A673 (cell line): ENCODE data around the gene PPAT. TPM values are rescaled to one million over a fixed set of nuclear protein-coding genes. Genes with fewer than 3 reads are reported as not detected.
"Not testable (repeated sequence)": the region's sequence is repeated elsewhere in the genome, so short reads cannot be mapped to it uniquely, and the experiment has no call there.

ENCODE experiments used
- BruUV-seq: library from RNA; stranded (reverse); fragments of 400-500 nt; replicated peaks from 2 replicates; lab custom pipeline; 2021; lab: Mats Ljungman, UMichigan
- CTCF ChIA-PET: fragments of 300-600 bp; sonication (Branson Sonifier 250); formaldehyde crosslinking; loops from one replicate; lab custom pipeline; 2022; ENCODE audit warnings: antibody characterized with exemption; lab: Charles Lee
- POLR2A ChIA-PET: fragments of 300-600 bp; sonication (Branson Sonifier 250); formaldehyde crosslinking; loops from one replicate; lab custom pipeline; 2022; ENCODE audit warnings: antibody characterized with exemption; ENCODE audit not compliant: low non-redundant PET; lab: Charles Lee
- DNase-seq: peaks from one replicate; pipeline ENCODE4 v3.0.0-alpha.2; 2015; ENCODE audit warnings: low spot score
- H3K27ac ChIP-seq: fragments of 200-600 bp; sonication (generic); 2 replicates; pipeline ENCODE4 v1.5.1; 2016; ENCODE audit warnings: mixed run types, low read depth, mild to moderate bottlenecking, mixed read lengths, antibody characterized with exemption, low read length; ENCODE audit not compliant: poor library complexity, severe bottlenecking
- H3K27me3 ChIP-seq: fragments of 200-600 bp; sonication (generic); replicated peaks from 2 replicates; pipeline ENCODE4 v1.6.1; 2017; ENCODE audit warnings: mixed run types, low read depth, mild to moderate bottlenecking, mixed read lengths, antibody characterized with exemption, low read length; ENCODE audit not compliant: insufficient read depth, poor library complexity
- H3K36me3 ChIP-seq: fragments of 200-600 bp; sonication (generic); 2 replicates; pipeline ENCODE4 v1.6.1; 2016; ENCODE audit warnings: mixed run types, mild to moderate bottlenecking, mixed read lengths, antibody characterized with exemption, low read length; ENCODE audit not compliant: insufficient read depth, poor library complexity, severe bottlenecking
- H3K4me1 ChIP-seq: fragments of 200-600 bp; sonication (generic); 2 replicates; pipeline ENCODE4 v1.6.1; 2017; ENCODE audit warnings: mixed run types, mild to moderate bottlenecking, mixed read lengths, antibody characterized with exemption, low read length; ENCODE audit not compliant: insufficient read depth, poor library complexity, severe bottlenecking
- H3K4me3 ChIP-seq: fragments of 200-600 bp; sonication (generic); 2 replicates; pipeline ENCODE4 v1.5.1; 2016; ENCODE audit warnings: low read depth, mixed run types, mild to moderate bottlenecking, mixed read lengths, low read length; ENCODE audit not compliant: poor library complexity, severe bottlenecking
- H3K9me3 ChIP-seq: fragments of 200-600 bp; sonication (generic); 2 replicates; pipeline ENCODE4 v1.6.1; 2016; ENCODE audit warnings: mixed run types, low read depth, mild to moderate bottlenecking, mixed read lengths, antibody characterized with exemption, low read length; ENCODE audit not compliant: poor library complexity, severe bottlenecking
- CTCF ChIP-seq: fragments of 300-800, 200-600 bp; sonication (generic); conservative IDR thresholded peaks from 2 replicates; pipeline ENCODE4 v1.5.1; 2017; ENCODE audit warnings: low read depth, mild to moderate bottlenecking, antibody characterized with exemption, low read length, moderate library complexity, mixed read lengths
- EZH2 ChIP-seq: fragments of 200-600 bp; sonication (generic); IDR thresholded peaks from 2 replicates; pipeline ENCODE4 v1.6.1; 2017; ENCODE audit warnings: borderline replicate concordance, low read depth, mild to moderate bottlenecking, mixed read lengths, antibody characterized with exemption, low read length; ENCODE audit not compliant: poor library complexity, severe bottlenecking
- intact Hi-C: fragments of 100-400 bp; cut with micrococcal nuclease; formaldehyde crosslinking; loops from one replicate; pipeline ENCODE4 v1.10.0; 2022; ENCODE audit not compliant: unreplicated experiment
- total RNA-seq: library from RNA; stranded (reverse); gene quantifications from 2 replicates; pipeline ENCODE4 v1.2.3, GENCODE V29; 2021

PPAT gene
- total RNA-seq, 1 experiment from 2014 or later, result 41.6 TPM

- Histone ChIP-seq H3K27ac (no peak overlapping the region), H3K27me3 (no peaks in the 10 kb centered on the region), H3K4me1 (no peaks in the 10 kb centered on the region), H3K9me3 (no peaks in the 10 kb centered on the region), H3K4me3 (no peak overlapping the region), H3K36me3 (no peaks in the 10 kb centered on the region)
- intact Hi-C loops, result no loop called here
- POLR2A ChIA-PET, result no interaction called here
- no peak for DNase-seq
- CTCF ChIA-PET, result no interaction called here
- TF ChIP-seq EZH2 (no peak), CTCF (no peak)
- no TSS peak for BruUV-seq
These were observed 65.0 kb downstream of the PPAT start for GRCh38 chr4:56370377-56370776.

- DNase-seq, H3K36me3 ChIP-seq, intact Hi-C loops, POLR2A ChIA-PET, H3K9me3 ChIP-seq, CTCF ChIA-PET, H3K4me3 ChIP-seq, BruUV-seq, H3K27me3 ChIP-seq, H3K27ac ChIP-seq, H3K4me1 ChIP-seq: not testable (repeated sequence)
These were observed 72.4 kb downstream of the PPAT start for GRCh38 chr4:56362981-56363380.

GRCh38 chr4:56360071-56360470 is 75.3 kb downstream of the PPAT start:
- intact Hi-C loops, result no loop called here
- Histone ChIP-seq H3K4me3 (no peak overlapping the region), H3K27ac (no peak overlapping the region), H3K9me3 (no peaks in the 10 kb centered on the region), H3K4me1 (no peaks in the 10 kb centered on the region), H3K36me3 (no peaks in the 10 kb centered on the region), H3K27me3 (no peaks in the 10 kb centered on the region)
- POLR2A ChIA-PET, result no interaction called here
- no peak for TF ChIP-seq EZH2
- no peak for TF ChIP-seq CTCF
- DNase-seq, result no peak
- no TSS peak for BruUV-seq
- CTCF ChIA-PET, result no interaction called here

DNA sequence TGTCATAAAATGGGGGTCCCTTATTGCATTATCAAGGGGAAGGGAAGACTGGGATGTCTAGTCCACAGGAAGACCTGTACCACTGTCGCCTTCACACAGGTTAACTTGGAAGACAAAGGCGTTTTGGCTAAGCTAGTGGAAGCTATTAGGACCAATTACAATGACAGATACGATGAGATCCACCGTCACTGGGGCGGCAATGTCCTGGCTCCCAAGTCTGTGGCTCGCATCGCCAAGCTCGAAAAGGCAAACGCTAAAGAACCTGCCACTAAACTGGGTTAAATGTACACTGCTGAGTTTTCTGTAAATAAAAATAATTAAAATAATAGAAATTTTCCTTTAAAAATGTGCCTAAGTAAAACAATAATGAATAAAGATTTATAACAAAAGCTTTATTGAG is 78.8 kb downstream of the PPAT start:
- no peaks in the 10 kb centered on the region for H3K27me3 ChIP-seq
- no peaks in the 10 kb centered on the region for H3K4me1 ChIP-seq
- ChIA-PET POLR2A (no interaction called here), CTCF (no interaction called here)
- no peak overlapping the region for H3K4me3 ChIP-seq
- no peaks in the 10 kb centered on the region for H3K9me3 ChIP-seq
- H3K27ac ChIP-seq, result no peak overlapping the region
- H3K36me3 ChIP-seq, result no peaks in the 10 kb centered on the region
- intact Hi-C loops, result no loop called here
- no TSS peak for BruUV-seq
- DNase-seq, result no peak
- TF ChIP-seq EZH2 (no peak), CTCF (no peak)
